SW 1271 (cell line): Measurements from ENCODE around the gene TRAF1.

Experiments
- DNase-seq, 2 experiments: peaks; one replicate each; lab custom pipeline; 2025; lab: John Stamatoyannopoulos, UW

TRAF1 gene

DNA sequence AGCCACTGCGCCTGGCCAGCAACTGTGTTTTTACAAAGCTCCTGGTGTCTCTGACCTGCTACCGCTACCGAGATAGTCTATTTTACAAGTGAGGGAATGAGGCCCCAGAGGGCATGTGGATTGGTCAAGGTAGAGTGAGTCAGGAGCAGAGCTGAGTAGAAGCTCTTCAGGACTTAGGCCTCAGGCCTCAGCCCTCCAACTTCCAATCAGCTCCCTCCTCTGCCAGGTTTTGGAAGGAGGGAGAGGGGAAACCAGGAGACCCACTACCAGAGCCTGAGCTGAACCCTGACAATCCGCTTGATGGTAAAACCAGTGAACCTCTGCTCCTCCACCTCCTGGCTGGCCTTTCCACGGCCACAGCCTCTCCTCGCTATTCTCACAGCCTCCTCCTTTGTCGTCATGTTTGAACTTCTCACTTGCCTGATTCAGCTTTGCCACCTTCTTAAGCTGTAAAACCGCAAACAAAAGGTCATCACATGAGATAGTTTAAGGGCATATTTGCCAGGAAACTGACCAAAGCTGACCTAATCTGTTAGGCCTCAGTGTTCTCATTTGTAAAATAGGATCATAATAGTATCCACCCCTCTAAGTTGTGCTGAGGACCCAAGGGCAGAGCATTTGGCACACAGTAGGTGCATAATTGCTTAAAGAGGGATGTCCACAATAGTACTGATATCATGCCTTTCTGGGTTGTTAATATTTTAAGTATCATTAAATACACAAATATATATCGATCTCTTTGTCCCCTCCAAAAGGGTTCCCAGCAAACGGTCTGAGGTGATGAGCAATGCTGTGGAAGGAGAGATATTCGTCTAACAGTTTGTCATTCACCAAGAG, 1.7 kb downstream of the TRAF1 start:
- DNase-seq, result no peak

- no peak for DNase-seq
Measured at GRCh38 chr9:120923620-120924328, 2.8 kb downstream of the TRAF1 start.

DNA sequence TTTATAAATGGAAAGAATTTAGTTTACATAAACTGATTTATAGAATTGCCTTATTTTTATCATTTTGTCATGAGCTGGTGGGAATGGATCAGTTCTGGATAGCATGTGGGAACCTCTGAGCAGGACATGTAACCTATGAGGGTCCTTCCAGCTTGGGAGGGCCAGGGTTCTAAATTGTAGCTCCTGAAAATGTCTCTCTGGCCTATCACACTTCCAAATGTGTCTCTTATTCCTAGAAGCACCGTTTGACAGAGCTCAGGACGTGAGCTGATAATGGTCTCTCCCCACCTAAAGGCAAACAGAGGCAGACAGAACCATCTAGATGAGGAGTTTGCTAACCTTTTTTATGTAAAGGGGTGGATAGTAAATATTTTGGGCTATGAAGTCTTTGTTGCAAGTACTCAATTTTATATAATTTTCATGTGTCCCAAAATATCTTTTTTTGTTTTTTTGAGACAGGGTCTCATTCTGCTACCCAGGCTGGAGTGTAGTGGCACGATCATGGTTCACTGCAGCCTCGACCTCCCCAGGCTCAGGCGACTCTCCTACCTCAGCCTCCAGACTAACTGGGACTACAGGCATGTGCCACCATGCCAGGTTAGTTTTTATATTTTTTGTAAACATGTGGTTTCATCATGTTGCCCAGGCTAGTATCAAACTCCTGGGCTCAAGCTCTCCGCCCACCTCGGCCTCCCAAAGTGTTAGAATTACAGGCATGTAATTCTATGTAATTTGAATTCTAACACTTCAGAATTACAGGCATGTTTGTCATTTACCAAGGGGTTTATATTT, 4.0 kb downstream of the TRAF1 start:
- DNase-seq, result no peak

DNA sequence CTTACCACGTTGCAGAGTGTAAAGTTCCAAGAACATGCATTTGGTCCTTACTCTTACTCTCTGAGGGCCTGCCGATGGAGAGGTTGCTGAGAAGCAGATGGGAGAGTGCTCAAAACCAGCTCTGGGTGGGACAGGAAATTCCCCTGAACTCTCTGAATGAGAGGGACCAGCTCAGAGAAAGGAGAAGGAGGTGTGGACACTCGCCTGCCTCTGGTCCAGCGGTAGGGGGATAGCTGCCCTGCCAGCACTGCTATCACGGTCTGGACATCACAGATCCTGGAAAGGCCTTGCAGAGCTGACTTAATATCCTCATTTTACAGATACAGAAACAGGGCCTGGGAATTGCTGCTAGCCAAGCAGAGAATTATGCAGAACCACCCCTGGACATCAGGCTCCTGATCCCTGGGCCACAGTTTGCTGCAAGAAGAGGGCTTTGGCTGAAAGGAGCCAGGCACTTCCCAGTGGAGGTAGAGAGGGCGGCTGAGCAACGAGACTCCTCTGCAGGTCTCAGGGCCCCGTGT, 4.9 kb downstream of the TRAF1 start:
- DNase-seq, result no peak

- no peak for DNase-seq
Measured at GRCh38 chr9:120920806-120921178, 5.8 kb downstream of the TRAF1 start.

DNA sequence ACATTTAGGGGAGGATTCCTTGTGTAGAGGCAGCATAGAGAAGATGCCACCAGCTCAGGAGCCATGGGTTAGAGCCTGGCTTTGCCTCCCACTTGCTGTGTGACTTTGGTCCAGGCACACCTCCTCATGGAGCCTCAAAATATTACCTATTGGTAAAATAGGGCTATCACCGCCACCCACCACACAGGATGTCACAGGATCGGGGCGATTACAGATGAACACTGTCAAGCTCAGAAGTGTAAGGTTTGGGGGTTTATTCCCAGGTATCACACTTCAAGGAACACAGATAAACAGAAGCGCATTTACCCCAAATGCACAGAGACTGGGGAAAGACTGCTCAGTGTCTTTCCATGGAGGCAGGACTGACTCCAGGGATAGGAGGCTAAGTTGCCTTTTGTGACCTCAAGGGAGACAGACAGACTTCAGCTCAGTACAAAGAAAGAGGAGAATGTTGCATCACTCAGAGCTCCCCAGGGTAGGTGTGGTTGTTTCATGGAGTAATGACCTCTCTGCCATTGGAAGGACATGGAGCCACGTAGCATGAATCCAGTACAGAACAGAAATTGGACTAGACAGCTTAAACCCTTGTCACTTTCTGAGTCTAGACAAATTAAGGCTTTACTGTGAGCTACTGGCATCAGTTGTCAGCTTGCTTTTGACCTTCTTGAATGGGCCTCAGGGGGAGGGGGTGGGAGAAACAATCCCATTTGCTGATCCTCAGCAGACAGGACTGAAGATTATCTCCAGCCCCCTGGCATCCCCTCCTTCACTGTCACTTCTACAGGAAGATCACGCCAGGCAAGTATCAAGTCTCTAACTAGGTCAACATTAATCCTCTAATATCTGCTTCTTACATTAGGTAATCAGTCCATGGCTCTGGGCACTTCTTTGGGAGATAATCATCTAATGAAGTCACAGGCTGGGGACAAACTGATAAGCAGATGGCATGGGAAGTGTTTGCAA, 6.5 kb downstream of the TRAF1 start:
- no peak for DNase-seq

- no peak for DNase-seq
Measured at GRCh38 chr9:120918931-120919842, 7.4 kb downstream of the TRAF1 start.

- no peak for DNase-seq
Measured at GRCh38 chr9:120917929-120918762, 8.4 kb downstream of the TRAF1 start.

DNA sequence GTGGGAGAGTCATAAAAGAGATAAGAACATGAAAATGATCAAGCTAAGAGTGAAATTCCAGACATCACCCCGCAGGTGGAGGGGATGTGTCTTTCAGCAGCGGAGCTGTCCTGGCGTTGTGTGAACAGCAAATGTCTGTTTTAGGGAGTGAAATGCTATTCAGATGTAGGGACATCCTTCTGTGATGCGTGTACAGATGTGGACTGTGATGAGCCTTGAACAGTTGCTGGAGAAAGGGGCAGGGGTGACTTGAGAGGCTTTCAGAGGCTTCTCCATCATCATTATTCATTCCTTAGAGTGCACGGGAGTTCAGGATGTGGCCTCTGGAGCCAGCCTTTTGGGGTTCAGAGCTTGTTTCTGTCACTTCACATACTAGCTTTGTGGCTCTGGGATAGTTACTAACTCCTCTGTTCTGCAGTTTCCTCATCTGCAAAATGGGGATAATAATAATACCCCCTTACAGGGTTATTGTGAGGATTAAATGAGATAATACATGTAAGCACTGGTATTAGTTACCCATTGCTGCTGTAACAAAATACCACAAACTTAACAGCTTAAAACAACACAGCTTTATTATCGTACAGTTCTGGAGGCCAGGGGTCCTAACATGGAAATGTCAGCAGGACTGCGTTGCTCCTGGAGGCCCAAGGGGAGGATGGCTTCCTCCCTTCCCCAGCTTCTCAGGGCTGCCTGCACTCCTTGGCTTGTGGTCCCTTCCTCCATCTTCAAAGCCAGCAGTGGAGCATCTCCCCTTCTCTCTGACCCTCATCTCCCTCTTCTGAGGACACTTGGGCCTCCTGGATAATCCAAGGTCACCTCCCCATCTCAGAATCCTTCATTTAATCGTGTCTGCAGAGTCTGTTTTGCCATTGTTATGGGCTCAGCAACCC, 9.4 kb downstream of the TRAF1 start:
- DNase-seq, result no peak

GRCh38 chr9:120916588-120916987, 10.0 kb downstream of the TRAF1 start:
- DNase-seq, result no peak

DNA sequence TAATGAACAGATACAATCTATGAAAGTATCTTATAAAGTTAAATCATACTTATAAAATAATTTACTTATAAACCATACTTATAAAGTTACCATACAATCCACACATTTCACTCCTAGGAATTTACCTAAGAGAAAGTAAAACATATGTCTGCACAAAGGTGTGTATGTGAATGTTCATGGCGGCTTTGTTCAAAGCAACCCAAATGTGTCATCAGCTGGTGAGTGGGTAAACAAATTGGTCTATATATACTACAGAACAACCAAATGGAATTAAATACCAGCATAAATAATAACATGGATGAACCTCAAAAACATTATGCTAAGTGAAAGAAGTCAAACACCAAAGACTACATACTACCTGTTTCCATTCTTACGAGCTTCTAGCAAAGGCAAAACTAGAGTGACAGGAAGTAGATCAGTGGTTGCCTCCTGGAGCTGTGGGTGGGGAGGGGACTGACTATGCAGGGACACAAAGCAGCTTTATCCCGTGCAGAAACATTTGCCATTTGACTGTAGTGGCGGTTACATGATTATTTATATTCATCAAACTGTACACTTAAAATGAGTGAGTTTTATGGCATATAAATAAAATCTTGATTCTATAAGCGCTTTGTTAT, 10.6 kb downstream of the TRAF1 start:
- no peak for DNase-seq

- DNase-seq, result no peak
Measured at GRCh38 chr9:120914953-120915352, 11.6 kb downstream of the TRAF1 start.

- no peak for DNase-seq
Measured at GRCh38 chr9:120914396-120914795, 12.2 kb downstream of the TRAF1 start.

GRCh38 chr9:120913647-120914264, 12.8 kb downstream of the TRAF1 start:
- DNase-seq, result no peak

GRCh38 chr9:120912958-120913646, 13.5 kb downstream of the TRAF1 start:
- DNase-seq, result no peak

GRCh38 chr9:120911295-120911837, 15.2 kb downstream of the TRAF1 start:
- no peak for DNase-seq
